Activated CD4-positive, alpha-beta T cell treated with anti-CD3 and anti-CD28 coated beads, Interleukin-2, amount 50 U/mL, for 4 hours (primary cell): ENCODE data around the gene VARS1.
"Not testable (repeated sequence)": the region's sequence is repeated elsewhere in the genome, so short reads cannot be mapped to it uniquely, and the experiment has no call there.

ENCODE experiments used
- DNase-seq, 2 experiments: peaks; one replicate each; pipeline ENCODE4 v3.0.0-alpha.2; 2020

The VARS1 gene

DNA sequence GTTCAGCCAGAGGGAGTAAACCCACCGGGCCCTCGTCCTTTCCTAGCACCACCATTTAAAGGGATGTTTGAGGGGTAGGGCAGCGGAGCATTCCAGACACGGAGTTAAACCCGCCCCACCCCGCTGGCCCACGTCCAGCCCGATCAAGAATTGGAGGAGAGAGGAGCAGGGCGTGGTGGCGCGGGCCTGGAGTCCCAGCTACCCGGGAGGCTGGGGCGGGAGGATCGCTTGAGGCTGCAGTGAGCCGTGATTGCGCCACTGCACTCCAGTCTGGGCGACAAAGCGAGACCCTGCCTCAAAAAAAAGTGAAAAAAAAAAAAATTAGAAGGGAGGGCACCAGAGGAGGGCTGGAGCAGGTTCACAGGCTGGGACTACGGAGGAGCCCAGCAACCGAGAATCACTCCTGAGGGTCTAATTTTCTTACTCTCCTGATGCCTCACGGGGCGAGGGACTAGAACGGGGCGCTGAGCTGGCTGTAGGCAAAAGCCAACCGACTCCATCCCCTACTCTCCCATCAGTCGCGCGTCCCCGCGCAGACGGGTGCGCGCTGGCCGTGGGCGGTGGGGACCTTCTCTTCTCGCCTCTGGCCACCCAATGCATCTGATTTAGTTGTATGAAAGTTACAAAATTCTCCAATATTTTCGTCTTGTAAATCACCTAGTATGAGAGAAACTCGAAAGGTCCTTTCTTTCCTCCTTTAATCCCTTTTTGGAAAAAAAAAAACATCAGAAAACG is 25.9 kb upstream of the VARS1 start:
- peak in 1 of 2 experiments; percentile 51 for DNase-seq

- DNase-seq, result not testable (repeated sequence)
Measured at GRCh38 chr6:31820399-31820798, 24.8 kb upstream of the VARS1 start.

DNA sequence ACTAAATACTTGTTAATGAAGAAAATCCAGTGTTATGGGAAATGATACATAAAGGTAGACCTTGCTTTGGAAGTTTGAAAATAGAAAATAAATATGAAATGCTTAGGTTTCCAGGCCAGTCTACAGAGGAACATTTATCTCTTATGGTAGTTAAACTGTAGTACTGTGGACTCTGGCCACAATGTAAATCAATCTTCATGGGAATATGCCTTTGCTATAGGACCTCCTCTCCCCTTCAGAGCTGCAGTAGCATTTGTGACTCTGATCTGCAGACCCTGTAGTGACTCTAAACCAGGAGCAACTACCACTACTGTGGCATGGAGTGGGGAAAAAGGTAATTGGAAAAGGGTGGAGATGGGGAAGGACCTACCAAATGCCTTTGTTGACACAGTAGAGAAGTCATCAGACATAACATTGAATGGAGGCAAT is 24.3 kb upstream of the VARS1 start:
- no peak for DNase-seq

- not testable (repeated sequence) for DNase-seq
Measured at GRCh38 chr6:31817929-31818511, 22.5 kb upstream of the VARS1 start.

DNA sequence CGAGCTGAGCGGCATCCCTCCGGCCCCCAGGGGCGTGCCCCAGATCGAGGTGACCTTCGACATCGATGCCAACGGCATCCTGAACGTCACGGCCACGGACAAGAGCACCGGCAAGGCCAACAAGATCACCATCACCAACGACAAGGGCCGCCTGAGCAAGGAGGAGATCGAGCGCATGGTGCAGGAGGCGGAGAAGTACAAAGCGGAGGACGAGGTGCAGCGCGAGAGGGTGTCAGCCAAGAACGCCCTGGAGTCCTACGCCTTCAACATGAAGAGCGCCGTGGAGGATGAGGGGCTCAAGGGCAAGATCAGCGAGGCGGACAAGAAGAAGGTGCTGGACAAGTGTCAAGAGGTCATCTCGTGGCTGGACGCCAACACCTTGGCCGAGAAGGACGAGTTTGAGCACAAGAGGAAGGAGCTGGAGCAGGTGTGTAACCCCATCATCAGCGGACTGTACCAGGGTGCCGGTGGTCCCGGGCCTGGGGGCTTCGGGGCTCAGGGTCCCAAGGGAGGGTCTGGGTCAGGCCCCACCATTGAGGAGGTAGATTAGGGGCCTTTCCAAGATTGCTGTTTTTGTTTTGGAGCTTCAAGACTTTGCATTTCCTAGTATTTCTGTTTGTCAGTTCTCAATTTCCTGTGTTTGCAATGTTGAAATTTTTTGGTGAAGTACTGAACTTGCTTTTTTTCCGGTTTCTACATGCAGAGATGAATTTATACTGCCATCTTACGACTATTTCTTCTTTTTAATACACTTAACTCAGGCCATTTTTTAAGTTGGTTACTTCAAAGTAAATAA is 21.8 kb upstream of the VARS1 start:
- not testable (repeated sequence) for DNase-seq

DNA sequence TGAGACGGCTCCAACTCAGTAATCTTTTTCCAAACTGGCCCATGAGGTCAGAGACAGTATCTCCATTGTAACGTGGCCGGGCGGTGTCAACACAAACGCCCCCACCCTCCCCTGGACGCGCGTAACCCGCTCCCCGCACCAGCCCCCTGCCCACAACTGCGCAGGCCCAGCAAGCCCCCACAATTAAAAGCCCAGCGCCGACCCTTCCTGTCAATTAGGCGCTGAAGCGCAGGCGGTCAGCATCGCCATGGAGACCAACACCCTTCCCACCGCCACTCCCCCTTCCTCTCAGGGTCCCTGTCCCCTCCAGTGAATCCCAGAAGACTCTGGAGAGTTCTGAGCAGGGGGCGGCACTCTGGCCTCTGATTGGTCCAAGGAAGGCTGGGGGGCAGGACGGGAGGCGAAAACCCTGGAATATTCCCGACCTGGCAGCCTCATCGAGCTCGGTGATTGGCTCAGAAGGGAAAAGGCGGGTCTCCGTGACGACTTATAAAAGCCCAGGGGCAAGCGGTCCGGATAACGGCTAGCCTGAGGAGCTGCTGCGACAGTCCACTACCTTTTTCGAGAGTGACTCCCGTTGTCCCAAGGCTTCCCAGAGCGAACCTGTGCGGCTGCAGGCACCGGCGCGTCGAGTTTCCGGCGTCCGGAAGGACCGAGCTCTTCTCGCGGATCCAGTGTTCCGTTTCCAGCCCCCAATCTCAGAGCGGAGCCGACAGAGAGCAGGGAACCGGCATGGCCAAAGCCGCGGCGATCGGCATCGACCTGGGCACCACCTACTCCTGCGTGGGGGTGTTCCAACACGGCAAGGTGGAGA is 19.7 kb upstream of the VARS1 start, which contains the start of the genes HSPA1A and HSPA1L:
Gene HSPA1A (plus strand): TSS at position 519 of the 814 bp plus-strand sequence. CDS start 214 bp downstream, at position 733.
Gene HSPA1L (minus strand): TSS at position 259 of the 814 bp plus-strand sequence. CDS start 3,311 bp downstream, outside the sequence.
- DNase-seq, result peak in 1 of 2 experiments; percentile 38

DNA sequence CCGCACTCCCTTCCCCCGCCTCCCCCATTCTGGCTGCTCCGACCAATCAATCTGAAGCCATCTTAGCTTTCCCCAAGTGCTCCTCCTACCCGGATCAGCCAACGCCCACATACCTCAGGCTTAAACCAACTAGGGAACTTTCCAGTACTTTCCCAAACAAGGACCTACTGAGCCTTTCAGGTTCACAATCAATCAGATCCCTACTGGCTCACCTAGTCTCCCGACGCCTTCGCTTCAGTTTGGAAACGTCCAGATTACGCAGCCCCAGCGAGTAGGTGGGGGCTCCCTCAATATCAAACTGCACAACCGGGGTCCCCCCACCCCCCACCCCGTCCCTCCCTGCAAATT is 19.1 kb upstream of the VARS1 start:
- DNase-seq, result peak; percentile 55 to 57

DNA sequence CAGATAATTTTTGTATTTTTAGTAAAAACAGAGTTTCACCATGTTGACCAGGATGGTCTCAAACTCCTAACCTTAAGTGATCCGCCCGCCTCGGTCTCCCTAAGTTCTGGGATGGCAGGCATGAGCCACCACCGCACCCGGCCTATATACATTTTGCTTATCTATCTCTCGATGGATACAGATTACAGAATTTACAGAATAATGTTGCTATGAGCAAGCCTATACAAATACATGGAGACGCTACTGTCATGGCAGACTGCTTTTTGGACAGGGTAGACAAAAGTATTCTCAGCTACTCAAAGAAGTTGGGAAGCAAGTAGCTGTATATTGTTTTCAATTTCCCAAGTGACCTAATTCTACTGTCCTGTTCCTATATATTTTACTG is 17.9 kb upstream of the VARS1 start:
- DNase-seq, result no peak

- no peak for DNase-seq
Measured at GRCh38 chr6:31811645-31812044, 16.1 kb upstream of the VARS1 start.

DNA sequence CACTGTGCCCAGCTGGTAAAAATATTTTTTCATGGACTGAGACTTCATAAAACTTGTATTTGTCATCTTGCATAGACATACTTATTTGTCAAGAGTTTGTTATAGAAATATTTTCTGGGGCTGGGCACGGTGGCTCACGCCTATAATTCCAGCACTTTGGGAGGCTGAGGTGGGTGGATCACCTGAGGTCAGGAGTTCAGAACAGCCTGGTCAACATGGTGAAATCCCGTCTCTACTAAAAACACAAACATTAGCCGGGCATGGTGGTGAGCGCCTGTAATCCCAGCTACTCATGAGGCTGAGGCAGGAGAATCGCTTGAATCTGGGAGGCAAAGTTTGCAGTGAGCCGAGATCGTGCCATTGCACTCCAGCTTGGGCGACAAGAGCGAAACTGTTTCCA is 13.0 kb upstream of the VARS1 start:
- DNase-seq, result not testable (repeated sequence)

DNA sequence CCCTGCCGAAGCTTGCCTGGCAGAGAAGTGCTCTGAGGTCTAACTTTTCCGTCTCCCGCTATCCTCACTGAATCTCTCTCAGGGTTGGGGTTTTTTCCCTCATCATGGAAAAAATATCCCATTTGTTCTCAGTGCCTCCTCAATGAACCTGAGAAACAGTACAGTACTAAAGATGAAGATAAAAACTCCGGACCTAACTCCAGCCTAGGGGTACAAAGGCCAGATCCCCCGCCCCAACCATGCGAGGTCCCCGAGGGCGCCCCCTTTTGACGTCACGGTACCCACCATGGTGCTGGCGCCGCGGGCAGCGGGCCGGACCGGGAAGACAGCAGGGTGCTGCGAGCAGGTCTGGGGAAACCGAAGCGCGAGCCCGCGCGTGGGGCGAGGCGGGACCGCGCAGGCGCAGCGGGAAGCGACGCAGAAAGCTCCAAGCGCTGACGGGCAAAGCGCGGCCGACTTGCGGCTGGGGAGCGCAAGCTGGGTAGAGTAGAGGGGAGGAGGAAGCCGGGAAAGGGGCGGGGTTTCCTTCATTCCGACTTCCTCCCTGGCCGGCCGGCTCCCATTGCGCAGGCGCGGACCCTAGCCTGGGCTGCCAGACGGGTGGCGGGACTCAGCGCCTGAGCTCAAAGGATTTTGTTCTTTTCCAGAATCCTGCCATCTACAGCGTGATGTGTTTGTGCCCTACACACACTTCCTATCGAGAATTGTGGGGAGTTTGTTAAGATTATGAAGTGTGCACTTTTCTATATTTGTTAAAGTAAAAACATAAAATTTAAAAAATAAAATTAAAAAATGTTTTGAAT is 11.1 kb upstream of the VARS1 start, which contains the start of gene LSM2:
Gene LSM2 (minus strand): TSS at position 497 of the 803 bp plus-strand sequence. CDS start 209 bp downstream, at position 288.
- DNase-seq, result peak; percentile 95 to 96

DNA sequence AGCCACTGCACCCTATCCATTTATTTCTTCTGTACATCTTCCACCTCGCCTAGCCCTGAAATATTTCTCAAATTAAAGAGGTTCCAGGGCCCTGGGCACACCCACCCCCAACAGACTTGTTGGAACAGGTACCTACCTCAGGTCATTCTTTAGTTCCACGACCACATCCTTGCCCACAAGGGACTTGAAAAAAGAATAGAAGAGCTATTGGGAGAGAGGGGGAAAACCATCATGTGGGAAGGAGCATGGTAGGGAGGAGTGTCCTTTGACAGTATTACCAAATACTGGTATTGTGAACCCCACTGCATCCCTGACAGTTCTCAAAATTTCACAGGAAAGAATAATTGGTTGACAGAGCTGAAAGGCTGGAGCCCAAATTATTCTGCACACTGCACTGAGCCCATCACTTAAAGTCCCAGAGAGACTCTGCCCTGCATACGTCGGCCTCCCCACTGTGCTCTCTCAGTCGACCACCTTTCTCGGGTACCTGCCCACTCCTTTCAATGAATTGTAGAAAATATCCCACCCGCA is 10.5 kb upstream of the VARS1 start:
- DNase-seq, result no peak

DNA sequence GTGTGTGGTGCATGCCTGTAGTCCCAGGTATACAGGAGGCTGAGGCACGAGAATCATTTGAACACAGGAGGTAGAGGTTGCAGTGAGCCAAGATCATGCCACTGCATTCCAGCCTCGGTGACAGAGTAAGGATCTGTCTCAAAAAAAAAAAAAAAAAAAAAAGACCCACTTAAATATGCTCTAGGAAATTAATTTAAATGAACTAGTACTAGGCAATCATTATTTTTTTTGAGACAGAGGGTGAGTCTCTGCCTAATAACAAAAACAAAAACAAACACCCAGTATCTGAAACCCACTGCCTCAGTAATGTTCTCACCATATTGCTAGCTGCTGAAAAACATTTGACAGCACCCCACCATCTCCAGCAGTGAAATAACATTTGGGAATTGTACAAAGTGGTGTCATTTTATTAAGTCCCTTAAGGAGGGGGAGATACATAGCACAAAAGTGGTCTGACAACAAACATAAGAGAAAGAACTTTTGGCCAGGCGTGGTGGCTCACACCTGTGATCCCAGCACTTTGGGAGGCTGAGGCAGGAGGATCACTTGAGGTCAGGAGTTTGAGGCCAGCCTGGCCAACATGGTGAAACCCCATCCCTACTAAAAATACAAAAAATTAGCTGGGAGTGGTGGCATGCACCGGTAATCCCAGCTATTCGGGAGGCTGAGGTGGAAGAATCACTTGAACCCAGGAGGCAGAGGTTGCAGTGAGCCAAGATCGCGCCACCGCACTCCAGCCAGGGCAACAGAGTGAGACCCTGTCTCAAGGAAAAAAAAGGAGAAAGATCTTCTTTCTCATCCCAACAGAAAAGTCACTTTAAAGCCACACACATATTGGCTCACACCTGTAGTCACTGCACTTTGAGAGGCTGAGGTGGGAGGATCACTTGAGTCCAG is 5.7 kb upstream of the VARS1 start:
- DNase-seq, result not testable (repeated sequence)

DNA sequence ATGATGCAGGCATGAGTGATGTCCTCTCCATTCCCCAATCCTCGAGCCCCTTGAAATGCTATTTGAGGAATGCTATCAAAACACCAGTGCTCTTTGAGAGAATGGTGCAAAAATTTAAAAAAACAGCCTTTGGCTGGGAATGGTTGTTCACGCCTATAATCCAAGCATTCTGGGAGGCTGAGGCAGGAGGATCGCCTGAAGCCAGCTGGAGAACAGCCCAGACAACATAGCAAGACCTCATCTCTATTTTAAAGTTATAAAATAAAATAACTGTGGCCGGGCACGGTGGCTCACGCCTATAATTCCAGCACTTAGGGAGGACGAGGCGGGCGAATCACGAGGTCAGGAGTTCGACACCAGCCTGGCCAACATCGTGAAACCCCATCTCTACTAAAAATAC is 4.2 kb upstream of the VARS1 start:
- DNase-seq, result no peak

DNA sequence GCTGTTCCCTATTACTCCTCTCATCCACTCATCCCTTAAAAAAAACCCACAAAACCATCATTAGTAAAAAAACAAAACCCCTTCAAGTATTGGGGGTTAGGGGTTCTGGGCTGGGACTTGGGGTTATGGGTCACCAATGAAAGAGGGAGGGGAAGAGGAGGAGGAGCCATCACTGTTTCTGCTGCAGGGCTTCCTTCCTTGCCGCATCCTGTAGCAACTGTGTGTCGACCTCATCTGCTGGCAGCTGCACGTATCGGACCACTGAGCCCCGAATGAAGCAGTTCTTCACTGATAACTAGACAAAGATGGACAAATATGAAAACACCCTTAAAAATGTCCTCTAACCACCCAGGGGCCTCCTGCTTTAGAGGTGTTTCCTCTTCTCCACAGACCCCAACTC is 2.0 kb upstream of the VARS1 start:
- no peak for DNase-seq

- DNase-seq, result no peak
Measured at GRCh38 chr6:31796993-31797385, 1.4 kb upstream of the VARS1 start.

DNA sequence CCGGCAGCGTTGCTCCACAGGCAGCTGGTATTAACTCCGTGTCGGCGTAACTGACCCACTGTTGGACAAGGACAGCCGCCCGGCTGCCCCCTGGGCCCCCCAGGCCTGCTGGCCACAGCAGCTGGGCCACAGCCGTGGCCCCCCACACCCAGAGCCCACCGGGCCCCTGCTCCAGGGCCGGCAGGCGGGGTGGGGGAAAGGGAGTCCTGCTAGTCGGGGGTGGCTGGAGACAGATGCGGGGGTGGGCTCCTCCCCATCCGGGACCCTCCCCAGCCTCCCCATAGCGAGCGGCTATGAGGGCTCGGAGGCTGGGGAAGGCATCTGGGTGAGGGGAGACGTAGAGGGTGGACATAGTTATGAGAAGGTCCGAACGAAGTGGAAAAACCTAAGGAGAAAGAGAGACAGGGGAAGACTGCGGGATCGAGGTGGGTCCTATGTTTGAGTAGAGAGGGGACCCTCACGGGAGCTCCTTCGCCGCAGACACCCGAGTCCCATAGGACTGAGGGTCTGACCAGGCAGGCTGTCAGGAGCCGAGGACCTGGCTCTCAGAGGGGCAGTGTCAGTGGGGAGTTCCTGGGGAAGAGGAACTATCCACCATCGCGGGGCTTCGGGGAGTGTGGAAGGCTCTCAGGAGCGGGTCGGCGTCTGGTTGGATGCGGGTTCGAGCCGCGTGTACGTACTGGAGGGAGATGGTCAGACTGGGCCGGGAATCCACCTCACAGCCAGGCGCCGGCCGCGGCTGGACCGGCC is 511 bp downstream of the VARS1 start:
- DNase-seq, result no peak

DNA sequence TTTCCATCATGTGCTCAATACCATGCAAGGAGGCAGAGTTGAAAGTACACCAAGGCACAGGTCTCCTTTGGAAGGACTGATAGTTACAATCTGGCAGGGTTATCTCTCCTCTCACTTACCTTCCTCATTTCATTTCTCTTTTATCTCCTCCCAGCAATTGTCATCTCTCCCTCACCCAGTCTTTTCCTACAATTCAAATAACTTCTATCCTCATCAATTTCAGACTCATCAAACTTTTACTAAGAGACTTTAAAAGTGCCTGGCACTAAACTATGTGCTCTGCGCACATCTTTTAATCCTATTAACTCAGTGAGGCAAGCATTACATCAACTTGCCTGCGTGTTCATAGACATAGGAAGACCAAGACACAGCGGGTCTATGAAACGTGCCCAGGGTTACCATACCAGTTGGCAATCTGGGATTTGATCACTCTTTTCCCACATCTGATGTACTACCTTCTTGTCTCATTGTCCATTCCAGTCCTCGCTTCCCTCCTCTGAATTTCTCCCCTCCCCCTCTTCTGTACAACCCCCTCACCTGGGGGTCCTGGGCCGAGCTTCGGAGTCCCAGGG is 1.2 kb downstream of the VARS1 start:
- DNase-seq, result no peak

- not testable (repeated sequence) for DNase-seq
Measured at GRCh38 chr6:31793927-31794245, 1.7 kb downstream of the VARS1 start.
